HS-27A (cell line): Measurements from ENCODE around the gene ANKK1.

Source experiments
- DNase-seq: peaks from one replicate; pipeline ENCODE4 v3.0.0-alpha.2; 2012; ENCODE audit warnings: low read depth, missing footprints

Gene ANKK1

GRCh38 chr11:113408887-113409286 lies 21.3 kb downstream of the ANKK1 start:
- DNase-seq, result no peak

- no peak for DNase-seq
Measured at GRCh38 chr11:113409526-113409925, 21.9 kb downstream of the ANKK1 start.

- no peak for DNase-seq
Measured at GRCh38 chr11:113410414-113411135, 23.0 kb downstream of the ANKK1 start.

- DNase-seq, result no peak
Measured at GRCh38 chr11:113411536-113411935, 24.0 kb downstream of the ANKK1 start.

GRCh38 chr11:113412675-113413074 lies 25.1 kb downstream of the ANKK1 start:
- DNase-seq, result no peak

- DNase-seq, result no peak
Measured at GRCh38 chr11:113415343-113415742, 27.8 kb downstream of the ANKK1 start.

GRCh38 chr11:113417428-113417827 lies 29.8 kb downstream of the ANKK1 start:
- DNase-seq, result no peak

GRCh38 chr11:113419454-113420003 lies 31.9 kb downstream of the ANKK1 start:
- no peak for DNase-seq

GRCh38 chr11:113420808-113421207 lies 33.2 kb downstream of the ANKK1 start:
- no peak for DNase-seq

- no peak for DNase-seq
Measured at GRCh38 chr11:113426686-113427085, 39.1 kb downstream of the ANKK1 start.

GRCh38 chr11:113431746-113432145 lies 44.2 kb downstream of the ANKK1 start:
- DNase-seq, result no peak

- no peak for DNase-seq
Measured at GRCh38 chr11:113435190-113435968, 47.8 kb downstream of the ANKK1 start.

- no peak for DNase-seq
Measured at GRCh38 chr11:113436672-113437252, 49.2 kb downstream of the ANKK1 start.

GRCh38 chr11:113440816-113441215 lies 53.2 kb downstream of the ANKK1 start:
- DNase-seq, result no peak

- DNase-seq, result no peak
Measured at GRCh38 chr11:113444502-113445123, 57.0 kb downstream of the ANKK1 start.

- no peak for DNase-seq
Measured at GRCh38 chr11:113446112-113446511, 58.5 kb downstream of the ANKK1 start.

GRCh38 chr11:113446938-113447337 lies 59.4 kb downstream of the ANKK1 start:
- no peak for DNase-seq

GRCh38 chr11:113447621-113448315 lies 60.2 kb downstream of the ANKK1 start:
- no peak for DNase-seq

GRCh38 chr11:113448316-113448677 lies 60.7 kb downstream of the ANKK1 start:
- no peak for DNase-seq

GRCh38 chr11:113449743-113450142 lies 62.2 kb downstream of the ANKK1 start:
- no peak for DNase-seq
